Peyer's patch (tissue), 4 donors: ENCODE results near the gene DNAH6. TPM values are rescaled to one million over a fixed set of nuclear protein-coding genes. Genes with fewer than 3 reads are reported as not detected.
A peak's percentile ranks its signal among the peaks of the same experiment; 100 is the strongest.

ENCODE experiments used
- DNase-seq, 3 donors: peaks; one replicate each; pipeline ENCODE4 v3.0.0-alpha.2; 2017 to 2019
- H3K27ac ChIP-seq, 4 donors: fragments of 200-600 bp; sonication (generic); one replicate each; pipeline ENCODE4 v1.5.1; 2016 to 2019
- H3K27me3 ChIP-seq, 2 donors: fragments of 200-600 bp; sonication (generic); one replicate each; pipeline ENCODE4 v1.5.1; 2019
- H3K36me3 ChIP-seq, 3 donors: fragments of 200-600 bp; sonication (generic); one replicate each; pipeline ENCODE4 v1.5.1; 2016 to 2019
- H3K4me1 ChIP-seq, 4 donors: fragments of 200-600 bp; sonication (generic); one replicate each; pipeline ENCODE4 v1.5.1; 2016 to 2019
- H3K4me3 ChIP-seq, 4 donors: fragments of 200-600 bp; sonication (generic); 1 replicate in 3 of 4; 2 replicates in 1 of 4; pipeline ENCODE4 v1.5.1; 2016 to 2019; ENCODE audit warnings: mild to moderate bottlenecking in 1 of 4
- H3K9me3 ChIP-seq, 4 donors: fragments of 200-600 bp; sonication (generic); one replicate each; pipeline ENCODE4 v1.5.1; 2016 to 2019; ENCODE audit warnings: mild to moderate bottlenecking in 1 of 4
- POLR2A ChIP-seq, 2 donors: fragments of 450-650 bp; IDR thresholded peaks; one replicate each; pipeline ENCODE4 v1.5.1; 2017; ENCODE audit warnings: antibody characterized with exemption in 2 of 2, mild to moderate bottlenecking in 2 of 2, moderate library complexity in 2 of 2
- total RNA-seq, 4 donors: library from RNA; depleted of rRNA; stranded (reverse); fragments of >200 nt; gene quantifications; one replicate each; pipeline ENCODE4 v1.1.0, GENCODE V29; 2016
- TF ChIP-seq, protein P1 (sequence below), 6 experiments: fragments of 450-650 bp in 4 of 6; fragments of 200-600 bp in 2 of 6; sonication (generic) in 1 of 6; IDR thresholded peaks; one replicate each; pipeline ENCODE4 v1.5.1; 2017 to 2019; ENCODE audit warnings: antibody characterized with exemption in 6 of 6, mild to moderate bottlenecking in 3 of 6, moderate library complexity in 1 of 6

The DNAH6 gene
- total RNA-seq, 4 donors from 2014 or later = under 0.01 to 4.2 (median 1.3) TPM

DNA sequence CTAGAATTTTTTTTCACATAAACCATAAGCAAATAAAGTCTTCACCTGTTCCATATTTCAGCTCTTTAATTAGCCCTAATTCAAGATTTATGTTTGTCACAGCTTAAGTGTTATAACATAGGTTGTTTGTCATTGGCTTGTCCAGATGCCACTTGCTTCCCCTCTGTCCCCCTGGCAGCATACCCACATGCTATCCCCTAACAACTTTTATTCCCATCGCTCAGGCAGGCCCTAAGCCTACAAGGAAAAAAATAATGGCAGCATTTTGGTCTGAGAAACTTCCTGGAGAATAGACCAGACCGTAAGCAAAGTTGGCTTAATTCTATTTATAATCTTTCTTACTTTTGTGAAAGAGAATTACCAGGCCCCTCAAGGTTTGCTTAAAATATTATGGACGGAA lies 173.9 kb downstream of the DNAH6 start:
- H3K4me1 ChIP-seq = peaks cover 0 to 6% (median 2%) of the 10 kb centered on the region in 4 donors
- H3K27ac ChIP-seq = no peak overlapping the region
- H3K9me3 ChIP-seq = no peaks in the 10 kb centered on the region
- DNase-seq = no peak
- H3K27me3 ChIP-seq = no peaks in the 10 kb centered on the region
- H3K36me3 ChIP-seq = no peaks in the 10 kb centered on the region
- H3K4me3 ChIP-seq = no peak overlapping the region
- no peak for TF ChIP-seq POLR2A (IDR thresholded peaks at IDR 0.05)
- TF ChIP-seq, protein P1, sequence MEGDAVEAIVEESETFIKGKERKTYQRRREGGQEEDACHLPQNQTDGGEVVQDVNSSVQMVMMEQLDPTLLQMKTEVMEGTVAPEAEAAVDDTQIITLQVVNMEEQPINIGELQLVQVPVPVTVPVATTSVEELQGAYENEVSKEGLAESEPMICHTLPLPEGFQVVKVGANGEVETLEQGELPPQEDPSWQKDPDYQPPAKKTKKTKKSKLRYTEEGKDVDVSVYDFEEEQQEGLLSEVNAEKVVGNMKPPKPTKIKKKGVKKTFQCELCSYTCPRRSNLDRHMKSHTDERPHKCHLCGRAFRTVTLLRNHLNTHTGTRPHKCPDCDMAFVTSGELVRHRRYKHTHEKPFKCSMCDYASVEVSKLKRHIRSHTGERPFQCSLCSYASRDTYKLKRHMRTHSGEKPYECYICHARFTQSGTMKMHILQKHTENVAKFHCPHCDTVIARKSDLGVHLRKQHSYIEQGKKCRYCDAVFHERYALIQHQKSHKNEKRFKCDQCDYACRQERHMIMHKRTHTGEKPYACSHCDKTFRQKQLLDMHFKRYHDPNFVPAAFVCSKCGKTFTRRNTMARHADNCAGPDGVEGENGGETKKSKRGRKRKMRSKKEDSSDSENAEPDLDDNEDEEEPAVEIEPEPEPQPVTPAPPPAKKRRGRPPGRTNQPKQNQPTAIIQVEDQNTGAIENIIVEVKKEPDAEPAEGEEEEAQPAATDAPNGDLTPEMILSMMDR (IDR thresholded peaks at IDR 0.05) = no peak

DNA sequence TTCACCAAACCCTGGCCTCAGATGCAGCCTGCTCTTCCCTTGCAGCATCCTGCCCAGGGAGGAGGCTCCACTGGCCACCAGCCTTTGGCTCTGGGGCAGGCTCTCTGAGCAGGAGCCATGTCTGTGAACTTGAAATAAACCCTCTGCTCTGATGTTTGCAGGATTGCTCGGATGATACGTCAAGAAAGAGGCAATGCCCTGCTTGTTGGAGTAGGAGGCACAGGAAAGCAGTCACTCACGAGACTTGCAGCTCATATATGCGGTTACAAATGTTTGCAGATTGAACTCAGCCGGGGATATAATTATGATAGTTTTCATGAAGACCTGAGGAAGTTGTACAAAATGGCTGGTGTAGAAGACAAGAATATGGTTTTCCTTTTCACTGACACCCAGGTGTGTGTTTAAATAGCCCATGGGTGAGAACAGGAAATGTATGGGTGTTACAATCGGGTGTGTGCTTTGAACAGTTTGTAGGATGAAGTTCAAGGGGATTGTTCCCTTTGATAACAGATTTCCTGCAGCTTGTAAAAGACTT lies 177.9 kb downstream of the DNAH6 start:
- no peaks in the 10 kb centered on the region for H3K27me3 ChIP-seq
- H3K4me1 ChIP-seq = no peaks in the 10 kb centered on the region
- H3K36me3 ChIP-seq = no peaks in the 10 kb centered on the region
- no peak for DNase-seq
- peak overlapping the region in 3 of 4 donors; percentile 30 to 69 (median 64) for H3K27ac ChIP-seq
- H3K9me3 ChIP-seq = no peaks in the 10 kb centered on the region
- H3K4me3 ChIP-seq = no peak overlapping the region
- TF ChIP-seq POLR2A (IDR thresholded peaks at IDR 0.05) = no peak
- TF ChIP-seq, protein P1 (IDR thresholded peaks at IDR 0.05) = no peak

DNA sequence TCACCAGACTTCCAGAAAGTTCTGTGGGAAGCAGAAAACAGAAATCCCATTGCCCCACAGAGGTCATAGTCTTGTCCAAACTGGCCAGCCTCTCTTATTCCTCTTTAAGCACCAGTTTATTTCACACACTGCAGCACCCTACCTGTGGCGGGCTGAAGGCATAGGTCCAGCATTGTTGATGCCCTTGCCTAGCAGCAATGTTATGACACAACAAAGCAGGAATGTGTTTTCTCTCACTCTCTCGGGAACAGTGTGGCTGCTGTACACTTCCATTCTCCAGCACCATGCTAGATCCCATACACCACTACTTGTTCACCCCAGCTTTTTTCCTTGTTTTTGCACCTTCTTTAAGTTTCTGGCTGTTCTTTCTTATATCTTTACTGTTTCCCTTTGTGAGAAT lies 181.6 kb downstream of the DNAH6 start:
- no peak for TF ChIP-seq POLR2A (IDR thresholded peaks at IDR 0.05)
- TF ChIP-seq, protein P1 (IDR thresholded peaks at IDR 0.05) = no peak
- no peak overlapping the region for H3K27ac ChIP-seq
- peaks cover 0 to 3% (median 0%) of the 10 kb centered on the region in 4 donors for H3K9me3 ChIP-seq
- H3K27me3 ChIP-seq = no peaks in the 10 kb centered on the region
- DNase-seq = no peak
- no peaks in the 10 kb centered on the region for H3K4me1 ChIP-seq
- no peaks in the 10 kb centered on the region for H3K36me3 ChIP-seq
- H3K4me3 ChIP-seq = no peak overlapping the region

DNA sequence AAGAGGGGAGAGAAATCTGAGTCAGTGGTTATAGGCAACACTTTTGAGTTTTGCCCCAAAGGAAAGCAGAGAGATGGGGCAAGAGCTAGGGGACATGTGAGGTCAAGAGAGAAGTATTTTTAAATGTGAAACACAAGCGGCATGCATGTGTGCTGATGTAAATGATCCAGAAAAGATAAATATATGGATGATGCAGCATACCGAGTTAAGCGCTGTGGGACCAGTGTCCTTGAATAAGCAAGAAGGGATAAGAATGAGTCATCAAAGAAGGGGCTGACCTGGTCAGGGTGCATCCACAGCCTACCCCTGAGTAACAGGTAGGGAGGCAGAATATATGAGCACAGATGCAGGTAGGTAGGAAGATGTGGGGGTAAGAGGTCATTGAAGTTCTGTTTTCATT lies 183.7 kb downstream of the DNAH6 start:
- H3K9me3 ChIP-seq = peaks cover 0 to 3% (median 0%) of the 10 kb centered on the region in 4 donors
- TF ChIP-seq POLR2A (IDR thresholded peaks at IDR 0.05) = no peak
- TF ChIP-seq, protein P1 (IDR thresholded peaks at IDR 0.05) = no peak
- H3K4me1 ChIP-seq = peaks cover 0 to 7% (median 0%) of the 10 kb centered on the region in 4 donors
- DNase-seq = no peak
- no peak overlapping the region for H3K27ac ChIP-seq
- H3K4me3 ChIP-seq = no peak overlapping the region
- H3K27me3 ChIP-seq = no peaks in the 10 kb centered on the region
- H3K36me3 ChIP-seq = no peaks in the 10 kb centered on the region

DNA sequence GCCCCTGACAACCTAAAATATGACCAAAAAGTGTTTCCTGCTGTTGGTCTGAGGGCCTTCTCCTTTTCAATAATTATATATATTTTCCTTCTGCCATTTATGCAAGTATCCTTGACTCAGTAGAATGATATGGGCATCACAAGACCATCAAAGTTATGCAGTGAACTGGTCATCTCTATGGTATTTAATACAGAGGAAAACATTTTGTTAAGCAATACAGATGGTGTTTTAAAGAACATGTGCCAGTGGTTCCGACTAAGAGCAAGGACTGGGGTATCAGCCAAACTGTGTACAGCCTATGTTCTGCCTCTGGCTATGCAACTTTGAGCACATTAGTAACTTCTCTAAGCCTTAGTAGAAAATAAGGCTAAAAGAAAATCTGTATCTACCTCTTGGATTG lies 185.6 kb downstream of the DNAH6 start:
- H3K36me3 ChIP-seq = no peaks in the 10 kb centered on the region
- H3K27ac ChIP-seq = no peak overlapping the region
- no peaks in the 10 kb centered on the region for H3K27me3 ChIP-seq
- no peak for DNase-seq
- TF ChIP-seq POLR2A (IDR thresholded peaks at IDR 0.05) = no peak
- TF ChIP-seq, protein P1 (IDR thresholded peaks at IDR 0.05) = no peak
- H3K9me3 ChIP-seq = peaks cover 0 to 3% (median 0%) of the 10 kb centered on the region in 4 donors
- H3K4me1 ChIP-seq = peaks cover 0 to 7% (median 0%) of the 10 kb centered on the region in 4 donors
- no peak overlapping the region for H3K4me3 ChIP-seq
